PC-9 (cell line): Measurements from ENCODE around the gene MRPS25.

Experiments
- EZH2 ChIP-seq: fragments of 200-600 bp; sonication (generic); IDR thresholded peaks from 2 replicates; pipeline ENCODE4 v1.8.0; 2017; ENCODE audit warnings: antibody characterized with exemption, low read depth
- TF ChIP-seq, protein P1 (sequence below): fragments of 200-600 bp; sonication (generic); conservative IDR thresholded peaks from 2 replicates; pipeline ENCODE4 v1.6.1; 2017; ENCODE audit warnings: mixed run types, antibody characterized with exemption, mild to moderate bottlenecking, moderate library complexity

GRCh38 chr3:15094187-15094875 lies 29.2 kb upstream of the MRPS25 start:
- TF ChIP-seq, protein P1, sequence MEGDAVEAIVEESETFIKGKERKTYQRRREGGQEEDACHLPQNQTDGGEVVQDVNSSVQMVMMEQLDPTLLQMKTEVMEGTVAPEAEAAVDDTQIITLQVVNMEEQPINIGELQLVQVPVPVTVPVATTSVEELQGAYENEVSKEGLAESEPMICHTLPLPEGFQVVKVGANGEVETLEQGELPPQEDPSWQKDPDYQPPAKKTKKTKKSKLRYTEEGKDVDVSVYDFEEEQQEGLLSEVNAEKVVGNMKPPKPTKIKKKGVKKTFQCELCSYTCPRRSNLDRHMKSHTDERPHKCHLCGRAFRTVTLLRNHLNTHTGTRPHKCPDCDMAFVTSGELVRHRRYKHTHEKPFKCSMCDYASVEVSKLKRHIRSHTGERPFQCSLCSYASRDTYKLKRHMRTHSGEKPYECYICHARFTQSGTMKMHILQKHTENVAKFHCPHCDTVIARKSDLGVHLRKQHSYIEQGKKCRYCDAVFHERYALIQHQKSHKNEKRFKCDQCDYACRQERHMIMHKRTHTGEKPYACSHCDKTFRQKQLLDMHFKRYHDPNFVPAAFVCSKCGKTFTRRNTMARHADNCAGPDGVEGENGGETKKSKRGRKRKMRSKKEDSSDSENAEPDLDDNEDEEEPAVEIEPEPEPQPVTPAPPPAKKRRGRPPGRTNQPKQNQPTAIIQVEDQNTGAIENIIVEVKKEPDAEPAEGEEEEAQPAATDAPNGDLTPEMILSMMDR, result no peak
- TF ChIP-seq EZH2, result no peak
